NCI-H2196 (cell line): ENCODE measurements around the gene PIP5K1A.
"Not testable (repeated sequence)": the region's sequence is repeated elsewhere in the genome, so short reads cannot be mapped to it uniquely, and the experiment has no call there.

Experiments
- DNase-seq: peaks from one replicate; lab custom pipeline; 2025; ENCODE audit not compliant: unreplicated experiment; lab: John Stamatoyannopoulos, UW

Gene PIP5K1A

GRCh38 chr1:151192047-151192446 is 6.3 kb upstream of the PIP5K1A start:
- no peak for DNase-seq

GRCh38 chr1:151193304-151193703 is 5.0 kb upstream of the PIP5K1A start:
- DNase-seq = no peak

DNA sequence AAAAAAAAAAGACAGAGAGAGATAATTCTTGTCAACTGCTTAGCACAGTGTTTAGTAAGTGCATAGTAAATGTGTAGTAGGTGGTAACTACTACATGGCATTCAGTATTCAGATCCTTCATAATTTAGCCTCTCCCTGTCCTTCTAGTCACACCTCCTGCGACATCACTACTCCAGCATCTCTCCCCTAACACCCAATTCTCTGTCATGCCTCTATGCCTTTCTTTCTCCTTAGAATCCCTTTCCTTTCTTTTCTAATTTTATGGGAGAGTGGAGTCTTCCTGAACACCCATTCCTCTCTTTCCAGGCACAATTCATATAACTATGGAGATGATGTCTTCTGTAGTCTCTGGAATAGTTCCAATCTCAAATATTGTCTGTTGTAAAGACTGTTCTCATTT is 4.5 kb upstream of the PIP5K1A start:
- no peak for DNase-seq

DNA sequence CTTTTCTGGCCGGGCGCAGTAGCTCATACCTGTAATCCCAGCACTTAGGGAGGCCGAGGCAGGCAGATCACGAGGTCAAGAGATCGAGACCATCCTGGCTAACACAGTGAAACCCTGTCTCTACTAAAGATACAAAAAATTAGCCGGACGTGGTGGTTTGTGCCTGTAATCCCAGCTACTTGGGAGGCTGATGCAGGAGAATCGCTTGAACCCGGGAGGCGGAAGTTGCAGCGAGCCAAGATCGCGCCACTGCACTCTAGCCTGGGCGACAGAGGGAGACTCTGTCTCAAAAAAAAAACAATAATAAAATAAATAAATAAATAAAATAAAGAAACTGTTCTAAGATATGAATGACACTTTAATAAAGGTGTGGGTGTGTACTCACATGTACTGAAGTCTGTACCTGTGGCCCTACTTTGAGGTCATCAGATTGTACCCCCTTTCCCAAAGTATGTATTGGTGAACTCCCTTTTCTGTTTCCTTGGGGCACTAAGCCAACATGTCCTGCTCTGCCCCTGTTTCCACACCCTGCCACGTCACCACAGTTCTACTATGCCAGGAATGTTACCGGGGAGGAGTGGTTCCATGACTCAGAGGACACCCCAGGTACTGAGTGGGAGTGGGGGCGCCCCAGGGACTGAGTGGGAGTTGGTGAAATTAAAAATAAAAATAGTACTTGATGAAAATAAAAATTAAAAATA is 3.3 kb upstream of the PIP5K1A start:
- not testable (repeated sequence) for DNase-seq

- peak; percentile 76 for DNase-seq
Measured at GRCh38 chr1:151196292-151196800, 2.0 kb upstream of the PIP5K1A start.

GRCh38 chr1:151197863-151198253 is 494 bp upstream of the PIP5K1A start:
- no peak for DNase-seq

- no peak for DNase-seq
Measured at GRCh38 chr1:151199873-151200581, 1.7 kb downstream of the PIP5K1A start.

GRCh38 chr1:151205381-151205965 is 7.1 kb downstream of the PIP5K1A start:
- not testable (repeated sequence) for DNase-seq

DNA sequence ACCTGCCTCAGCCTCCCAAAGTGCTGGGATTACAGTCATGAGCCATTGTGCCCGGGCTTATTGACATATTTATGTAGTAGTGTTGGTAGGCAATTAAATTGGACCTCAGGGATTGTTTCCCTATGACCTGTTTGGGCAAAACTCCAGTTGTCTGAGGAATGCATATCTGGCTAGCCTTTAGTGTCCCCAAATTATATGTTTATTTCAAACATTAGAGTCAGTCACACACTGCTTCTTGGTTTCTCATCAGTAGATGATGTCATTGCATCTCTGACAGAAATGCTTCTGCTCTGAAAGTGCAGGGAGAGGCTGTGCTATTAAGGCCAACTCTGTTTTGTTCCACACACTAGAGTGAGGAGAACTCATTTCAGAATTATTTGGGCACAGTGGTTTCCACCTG is 12.5 kb downstream of the PIP5K1A start:
- DNase-seq = no peak

- DNase-seq = no peak
Measured at GRCh38 chr1:151211972-151212705, 13.8 kb downstream of the PIP5K1A start.

- no peak for DNase-seq
Measured at GRCh38 chr1:151213560-151213959, 15.2 kb downstream of the PIP5K1A start.

DNA sequence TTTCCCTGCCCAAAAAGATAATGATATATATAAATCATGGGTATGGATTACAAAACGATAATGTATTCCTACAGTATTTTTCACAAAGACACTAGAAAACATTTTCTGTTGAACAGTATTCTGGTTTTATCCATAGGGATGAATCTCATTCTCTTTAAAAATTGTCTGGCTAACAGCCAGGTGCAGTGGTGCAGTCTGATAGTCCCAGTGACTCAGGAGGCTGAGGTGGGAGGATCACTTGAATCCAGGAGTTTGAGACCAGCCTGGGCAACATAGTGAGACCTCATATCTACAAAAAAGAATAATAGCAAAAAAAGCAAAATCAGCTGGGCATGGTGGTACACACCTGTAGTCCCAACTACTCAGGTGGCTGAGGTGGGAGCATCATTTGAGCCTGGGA is 23.3 kb downstream of the PIP5K1A start:
- DNase-seq = no peak

GRCh38 chr1:151222130-151222529 is 23.8 kb downstream of the PIP5K1A start:
- peak; percentile 20 for DNase-seq

GRCh38 chr1:151235235-151235634 is 36.9 kb downstream of the PIP5K1A start:
- no peak for DNase-seq

- DNase-seq = no peak
Measured at GRCh38 chr1:151237678-151238466, 39.5 kb downstream of the PIP5K1A start.

DNA sequence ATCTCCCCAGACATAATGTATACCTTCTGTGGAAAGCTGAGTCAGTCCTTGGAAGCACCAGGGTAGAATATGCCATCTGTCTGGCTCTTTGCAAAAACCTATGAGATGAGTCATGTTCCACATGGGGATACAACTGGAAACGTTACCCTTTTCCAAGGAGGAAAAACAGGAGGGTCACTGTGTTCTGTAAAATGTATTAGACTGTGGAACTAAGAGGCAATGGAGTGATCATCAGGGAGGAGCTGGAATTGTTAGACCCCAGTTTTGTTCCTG is 40.1 kb downstream of the PIP5K1A start:
- DNase-seq = no peak

DNA sequence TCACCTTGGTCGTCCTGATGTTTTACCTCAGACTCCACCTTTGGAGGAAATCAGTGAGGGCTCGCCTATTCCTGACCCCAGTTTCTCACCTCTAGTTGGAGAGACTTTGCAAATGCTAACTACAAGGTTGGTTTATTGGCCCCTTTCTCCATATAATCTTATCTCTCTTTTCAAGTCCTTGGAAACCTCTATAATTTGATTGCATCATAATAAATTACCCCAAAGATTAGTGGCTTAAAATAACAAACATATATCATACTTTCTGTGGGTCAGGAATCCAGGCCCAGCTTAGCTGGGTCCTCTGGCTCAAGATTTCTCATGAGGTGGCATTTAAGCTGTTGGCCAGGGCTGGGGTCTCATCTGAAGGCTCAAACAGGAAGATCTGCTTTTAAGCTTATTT is 44.1 kb downstream of the PIP5K1A start:
- no peak for DNase-seq

- DNase-seq = no peak
Measured at GRCh38 chr1:151243683-151244216, 45.4 kb downstream of the PIP5K1A start.

DNA sequence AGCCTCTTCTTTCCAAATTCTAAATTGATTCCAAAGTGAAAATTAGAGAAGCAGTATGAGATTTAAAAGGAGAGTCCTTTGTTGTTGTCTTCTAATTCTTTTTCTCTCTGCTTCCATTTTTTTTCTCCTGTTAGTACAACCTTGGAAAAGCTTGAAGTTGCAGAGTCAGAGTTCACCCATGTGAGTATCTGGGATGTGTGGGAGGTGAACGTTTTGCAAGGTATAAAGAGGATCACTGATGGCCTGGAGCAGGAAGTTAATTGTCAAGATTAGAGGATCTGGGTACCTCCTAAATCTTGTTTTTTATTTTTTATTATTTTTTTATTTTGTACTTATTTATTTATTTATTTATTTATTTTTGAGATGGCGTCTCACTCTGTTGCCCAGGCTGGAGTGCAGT is 48.4 kb downstream of the PIP5K1A start:
- DNase-seq = no peak

- DNase-seq = peak; percentile 76
Measured at GRCh38 chr1:151251656-151252470, 53.5 kb downstream of the PIP5K1A start.
